ENCODE measurements around the gene INSIG1. TPM values are rescaled to one million over a fixed set of nuclear protein-coding genes. Genes with fewer than 3 reads are reported as not detected.

Gene INSIG1
- total RNA-seq, 1 donor from 2014 or later, result 107 TPM

DNA sequence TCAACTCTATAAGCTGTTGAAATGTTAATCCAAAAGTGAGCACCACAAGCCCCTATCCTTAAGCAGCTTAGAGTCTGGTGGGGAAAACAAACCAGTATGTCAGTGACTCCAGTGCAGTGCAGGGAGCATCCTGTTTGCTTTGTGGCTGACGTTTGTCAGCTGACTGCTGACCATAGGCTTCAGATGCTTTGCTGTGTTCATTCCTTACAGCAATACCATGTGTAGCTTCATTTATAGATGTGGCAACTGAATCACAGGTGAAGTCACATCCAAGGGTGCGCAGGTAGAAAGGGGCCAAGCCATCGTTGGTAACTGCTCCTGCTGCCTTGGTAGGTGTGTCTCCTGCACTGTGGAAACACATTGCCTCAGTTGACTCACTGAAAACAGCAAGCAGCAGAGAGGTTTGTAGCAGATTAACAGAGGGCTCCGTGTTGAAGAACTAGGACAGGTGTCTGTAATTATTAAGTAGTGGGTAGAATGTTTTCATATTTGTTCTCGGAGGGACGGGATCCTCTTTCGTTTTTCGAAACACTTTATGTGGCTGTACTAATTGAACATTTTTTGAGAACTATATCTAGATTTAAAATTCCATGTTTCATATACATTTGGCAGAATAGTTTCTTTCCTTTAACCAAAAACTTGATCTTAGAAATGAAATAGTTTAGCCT, 2.0 kb downstream of the INSIG1 start:
- DNase-seq (ENCODE audit: extremely low read depth, low read depth, low spot score), result no peak

DNA sequence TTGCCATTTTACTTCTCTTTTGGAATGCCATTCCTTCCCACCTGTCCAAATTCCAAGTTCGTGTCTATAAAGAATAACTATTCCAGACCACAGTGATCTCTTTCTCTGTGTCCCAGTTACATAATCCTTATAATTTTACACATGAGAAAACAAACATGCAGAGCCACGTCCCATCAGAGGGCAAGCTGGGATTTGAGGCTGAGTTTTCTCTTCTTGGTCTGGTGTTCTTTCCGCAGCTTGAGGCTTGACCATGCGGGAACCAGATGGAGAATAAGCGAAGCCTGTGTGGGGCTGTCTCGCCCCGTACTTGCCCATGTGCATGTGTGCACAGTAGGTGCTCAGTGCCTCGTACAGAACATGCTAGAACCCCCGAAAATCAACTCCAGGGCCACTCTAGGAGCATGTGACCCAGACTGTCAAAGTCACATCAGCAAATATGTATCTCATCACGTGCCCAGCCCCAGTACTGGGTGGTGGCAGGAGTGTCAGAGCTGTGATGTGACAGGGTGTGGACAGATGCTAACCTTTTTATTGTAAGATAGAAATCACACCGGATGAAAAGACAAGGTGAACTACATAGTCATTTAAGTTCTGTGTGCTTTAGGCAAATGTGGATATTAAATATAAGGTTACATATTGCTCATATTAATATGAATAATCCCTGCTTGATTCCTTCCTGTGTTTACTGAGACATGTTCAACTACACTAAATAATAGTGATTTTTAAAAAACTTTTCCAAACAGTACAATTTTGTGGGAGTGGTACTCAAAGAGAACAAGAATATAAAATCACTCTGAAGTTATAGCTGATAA, 3.2 kb downstream of the INSIG1 start:
- no peak for DNase-seq (ENCODE audit: extremely low read depth, low read depth, low spot score)

DNA sequence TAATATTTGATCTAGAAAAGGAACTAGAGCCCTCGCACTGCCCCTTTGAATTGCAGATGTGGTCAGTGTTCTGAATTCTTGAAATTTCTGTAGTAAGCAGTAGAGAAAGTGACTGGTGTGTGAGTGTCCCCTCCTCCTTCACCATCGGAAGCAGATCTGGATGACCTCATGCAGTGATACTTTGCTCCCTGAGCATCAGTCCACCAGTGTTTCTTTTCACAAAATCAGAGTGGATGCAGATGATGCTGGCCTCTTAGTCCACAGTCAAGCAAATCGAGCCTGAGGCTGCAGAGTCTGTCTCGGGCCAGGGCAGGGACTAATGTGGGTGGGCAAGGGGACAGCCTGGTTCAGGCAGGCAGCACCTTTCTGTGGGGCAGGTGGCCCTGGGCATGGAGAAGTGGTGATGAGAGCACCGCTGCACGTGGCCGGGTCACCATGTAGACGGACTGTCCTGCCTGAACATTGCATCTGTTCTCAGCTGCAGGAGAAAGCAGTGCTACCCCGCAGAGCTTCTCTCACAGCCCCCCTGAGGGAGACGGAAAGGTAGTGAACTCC, 5.4 kb downstream of the INSIG1 start:
- DNase-seq (ENCODE audit: extremely low read depth, low read depth, low spot score), result no peak

DNA sequence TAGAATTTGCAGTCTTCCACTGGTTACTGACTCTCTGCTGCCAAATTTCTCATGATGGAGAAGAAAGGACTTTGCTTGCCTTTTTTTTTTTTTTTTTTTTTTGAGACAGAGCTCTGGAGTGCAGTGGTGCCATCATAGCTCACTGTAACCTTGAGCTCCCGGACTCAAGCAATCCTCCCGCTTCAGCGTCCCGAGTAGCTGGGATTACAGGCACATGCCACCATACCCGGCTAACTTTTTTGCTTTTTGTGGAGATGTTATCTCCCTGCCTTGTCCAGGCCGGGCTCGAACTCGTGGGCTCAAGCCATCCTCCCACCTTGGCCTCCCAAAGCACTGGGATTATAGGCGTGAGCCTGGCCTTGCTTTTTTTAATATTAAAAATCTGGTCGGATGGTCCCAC, 6.2 kb downstream of the INSIG1 start:
- no peak for DNase-seq (ENCODE audit: extremely low read depth, low read depth, low spot score)

GRCh38 chr7:155305231-155305904, 7.7 kb downstream of the INSIG1 start:
- DNase-seq (ENCODE audit: extremely low read depth, low read depth, low spot score), result no peak

DNA sequence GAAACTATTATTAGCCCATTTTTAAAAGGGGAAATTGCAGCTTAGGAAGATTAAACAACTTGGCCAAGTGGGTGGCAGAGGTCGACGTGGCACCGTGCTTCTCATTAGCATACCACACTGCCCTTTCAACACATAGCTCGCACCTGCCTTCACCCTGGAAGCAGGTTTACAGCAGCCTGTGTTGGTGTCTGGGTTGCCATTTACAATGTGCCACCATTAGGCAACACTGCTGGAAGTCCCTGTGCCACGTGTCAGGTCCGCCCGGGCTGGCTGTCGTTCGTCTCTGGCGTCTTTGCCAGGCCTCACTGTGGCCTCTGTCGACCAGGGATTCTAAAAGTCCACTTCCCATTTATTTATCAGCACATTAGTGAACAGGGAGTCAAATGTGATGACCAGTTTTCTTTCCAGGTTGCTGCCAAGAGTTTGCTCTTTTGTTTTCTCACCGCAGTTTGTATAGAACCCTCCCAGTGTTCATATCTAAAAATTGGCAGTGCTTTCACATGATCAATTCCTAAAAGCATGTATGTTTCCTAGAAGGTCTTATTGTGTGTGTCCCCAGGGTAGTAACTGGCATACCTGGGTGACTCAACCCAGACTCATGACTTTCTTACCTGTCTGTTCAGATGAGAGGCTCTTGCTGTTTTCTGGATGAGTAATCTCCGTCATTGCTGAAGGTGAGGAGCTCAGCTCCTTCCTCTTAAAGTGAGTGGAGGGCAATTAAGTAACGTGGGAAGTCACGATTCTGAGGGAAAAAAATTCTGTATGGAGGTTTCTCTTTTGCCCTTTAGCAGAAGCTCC, 9.2 kb downstream of the INSIG1 start:
- no peak for DNase-seq (ENCODE audit: extremely low read depth, low read depth, low spot score)

GRCh38 chr7:155308330-155309020, 10.8 kb downstream of the INSIG1 start:
- DNase-seq (ENCODE audit: extremely low read depth, low read depth, low spot score), result no peak

DNA sequence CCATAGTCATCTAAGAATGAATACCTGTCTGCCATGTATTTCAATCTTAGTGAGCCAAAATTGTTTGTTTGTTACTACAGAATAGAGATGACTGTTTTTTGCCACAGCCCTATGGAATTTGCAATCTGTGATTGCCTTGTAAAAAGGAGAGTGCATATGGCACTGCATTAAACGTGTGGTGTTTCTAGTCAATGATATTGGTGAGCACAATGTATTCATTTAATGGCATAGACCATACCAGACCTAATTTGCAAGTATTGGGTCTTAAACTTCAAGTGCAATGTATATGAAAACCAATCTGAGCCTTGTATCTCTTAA, 11.3 kb downstream of the INSIG1 start:
- no peak for DNase-seq (ENCODE audit: extremely low read depth, low read depth, low spot score)

- no peak for DNase-seq (ENCODE audit: extremely low read depth, low read depth, low spot score)
Observed at GRCh38 chr7:155310425-155311114, 12.9 kb downstream of the INSIG1 start.

GRCh38 chr7:155311826-155312537, 14.3 kb downstream of the INSIG1 start:
- DNase-seq (ENCODE audit: extremely low read depth, low read depth, low spot score), result no peak

DNA sequence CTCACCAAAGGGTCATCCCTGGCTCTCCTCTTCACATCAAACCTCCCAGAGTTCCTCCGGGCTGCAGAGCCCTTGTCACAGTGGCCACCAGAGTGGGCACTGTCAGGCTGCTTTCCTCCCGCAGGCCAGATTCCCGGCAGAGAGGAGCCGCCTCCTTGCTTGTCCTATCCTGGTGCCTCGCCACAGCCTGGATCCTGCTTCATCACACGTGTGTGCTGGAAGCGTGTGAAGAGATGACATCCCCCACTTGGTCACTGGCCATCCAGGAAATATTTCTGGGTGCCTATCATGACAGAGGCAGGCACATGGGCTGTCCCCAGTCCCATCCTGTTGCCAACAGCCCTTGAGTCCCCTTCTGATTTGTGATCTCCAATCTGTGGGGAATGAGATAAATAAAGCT, 15.0 kb downstream of the INSIG1 start:
- no peak for DNase-seq (ENCODE audit: extremely low read depth, low read depth, low spot score)

GRCh38 chr7:155313096-155313495, 15.4 kb downstream of the INSIG1 start:
- DNase-seq (ENCODE audit: extremely low read depth, low read depth, low spot score), result no peak

GRCh38 chr7:155315977-155316376, 18.3 kb downstream of the INSIG1 start:
- DNase-seq (ENCODE audit: extremely low read depth, low read depth, low spot score), result no peak

- DNase-seq (ENCODE audit: extremely low read depth, low read depth, low spot score), result no peak
Observed at GRCh38 chr7:155316427-155317113, 18.9 kb downstream of the INSIG1 start.

- no peak for DNase-seq (ENCODE audit: extremely low read depth, low read depth, low spot score)
Observed at GRCh38 chr7:155317114-155317434, 19.4 kb downstream of the INSIG1 start.

GRCh38 chr7:155318245-155318644, 20.6 kb downstream of the INSIG1 start:
- no peak for DNase-seq (ENCODE audit: extremely low read depth, low read depth, low spot score)

GRCh38 chr7:155322530-155322929, 24.9 kb downstream of the INSIG1 start:
- no peak for DNase-seq (ENCODE audit: extremely low read depth, low read depth, low spot score)

GRCh38 chr7:155323001-155323638, 25.4 kb downstream of the INSIG1 start:
- DNase-seq (ENCODE audit: extremely low read depth, low read depth, low spot score), result no peak

Measured in glomerular endothelial cell (primary cell).